ENCODE results near the gene MCM8.

MCM8 gene

DNA sequence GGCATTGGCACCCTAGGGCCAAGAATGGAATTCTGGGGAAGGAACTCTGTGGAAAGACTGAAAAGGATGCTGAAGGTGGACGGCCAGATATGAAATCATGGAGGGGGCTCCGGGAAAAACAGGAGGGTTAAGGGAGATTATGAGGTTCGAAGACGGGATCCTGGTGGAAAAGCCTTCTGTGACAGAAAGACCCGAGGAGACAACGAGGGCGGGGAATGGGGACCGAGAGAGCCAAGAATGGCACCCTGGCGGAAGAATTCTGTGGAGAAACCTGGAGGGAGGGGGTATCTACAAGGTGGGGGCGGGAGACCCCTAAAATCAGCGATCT is 545 bp upstream of the MCM8 start:
- no peak for DNase-seq

DNA sequence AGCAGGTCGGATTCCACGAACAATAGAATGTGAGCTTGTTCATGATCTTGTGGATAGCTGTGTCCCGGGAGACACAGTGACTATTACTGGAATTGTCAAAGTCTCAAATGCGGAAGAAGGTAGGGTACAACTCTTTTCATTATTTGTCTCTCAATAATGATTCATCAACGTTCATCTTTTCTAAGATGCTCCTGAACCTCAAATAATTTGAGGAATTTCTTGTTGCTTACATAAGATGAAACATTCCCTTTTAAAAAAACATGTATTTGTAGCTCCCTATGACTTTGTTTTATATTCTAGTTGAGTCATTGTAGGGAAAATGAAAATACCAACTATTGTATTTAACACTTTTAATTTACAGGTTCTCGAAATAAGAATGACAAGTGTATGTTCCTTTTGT is 17.0 kb downstream of the MCM8 start:
- no peak for DNase-seq

DNA sequence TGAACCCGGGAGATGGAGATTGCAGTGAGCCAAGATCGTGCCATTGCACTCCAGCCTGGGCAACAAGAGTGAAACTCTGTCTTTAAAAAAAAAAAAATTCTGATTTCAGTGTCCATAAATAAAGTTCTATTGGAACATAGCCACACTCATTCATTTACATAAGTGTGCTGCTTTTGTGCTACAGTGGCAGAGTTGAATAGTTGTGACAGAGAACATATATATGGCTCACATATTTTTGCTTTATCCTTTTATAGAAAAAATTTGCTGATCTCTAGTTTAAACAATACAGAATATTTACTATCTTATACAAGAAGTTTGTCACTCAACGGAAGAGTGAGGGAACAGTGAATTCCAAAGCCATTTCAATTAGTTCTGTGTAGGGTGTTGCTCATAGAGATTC is 18.0 kb downstream of the MCM8 start:
- no peak for DNase-seq

DNA sequence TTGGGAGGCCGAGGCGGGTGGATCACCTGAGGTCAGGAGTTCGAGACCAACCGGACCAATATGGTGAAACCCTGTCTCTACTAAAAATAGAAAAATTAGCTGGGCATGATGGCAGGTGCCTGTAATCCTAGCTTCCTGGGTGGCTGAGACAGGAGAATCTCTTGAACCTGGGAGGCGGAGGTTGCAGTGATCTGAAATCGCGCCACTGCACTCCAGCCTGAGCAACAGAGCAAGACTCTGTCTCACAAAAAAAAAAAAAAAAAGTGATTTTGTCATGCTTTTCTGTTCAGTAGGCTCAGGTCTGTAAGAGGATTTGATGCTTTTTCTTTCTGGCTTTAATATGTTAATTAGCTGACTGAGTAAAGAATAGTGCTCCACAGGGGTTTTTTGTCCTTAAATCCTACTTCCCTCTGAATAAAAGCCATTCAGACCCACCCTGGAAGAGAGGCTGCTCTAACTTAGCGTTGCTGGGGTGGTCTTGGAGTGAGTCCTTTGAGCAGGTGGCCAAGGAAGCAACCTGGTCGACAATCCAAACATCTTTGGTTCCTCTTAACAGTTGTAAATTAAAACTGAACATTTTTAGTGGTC is 19.0 kb downstream of the MCM8 start:
- DNase-seq, result no peak

DNA sequence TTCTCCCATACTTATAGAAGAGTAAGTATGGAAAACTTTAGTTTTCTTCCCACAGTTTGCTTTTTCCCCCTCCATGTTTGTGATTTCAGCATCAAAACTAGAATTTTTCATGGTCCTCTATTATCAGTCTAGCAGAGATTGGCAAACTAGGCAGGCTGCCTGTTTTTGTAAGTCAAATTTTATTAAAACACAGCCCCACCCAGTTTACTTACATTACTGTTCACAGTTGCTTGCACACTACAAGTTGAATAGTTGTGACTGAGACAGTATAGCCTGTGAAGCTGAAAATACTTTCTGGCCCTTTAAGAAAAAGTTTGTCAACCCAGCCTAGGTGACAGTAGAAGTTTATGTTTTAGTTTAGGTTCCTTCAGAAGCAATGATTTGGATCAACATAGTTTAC is 19.5 kb downstream of the MCM8 start:
- DNase-seq, result no peak

DNA sequence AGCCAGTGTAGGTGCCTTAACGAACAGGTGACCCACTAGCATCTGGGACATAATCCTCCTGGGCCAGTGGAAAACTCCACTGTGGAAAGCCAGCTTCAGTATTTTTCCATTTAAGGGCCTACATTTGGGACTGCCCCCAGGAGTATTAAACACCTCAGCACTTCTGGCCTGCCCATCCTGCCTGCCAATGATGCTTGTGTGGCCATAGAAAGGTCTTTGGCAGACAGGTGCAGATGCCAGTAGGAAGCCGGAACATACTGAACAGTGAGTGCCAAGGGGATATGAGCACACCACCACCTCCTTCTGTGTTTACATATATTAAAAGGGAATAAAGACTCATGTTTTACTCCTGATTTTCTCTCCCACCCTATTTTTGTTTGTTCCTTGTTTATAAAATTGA is 19.9 kb downstream of the MCM8 start:
- DNase-seq, result no peak

DNA sequence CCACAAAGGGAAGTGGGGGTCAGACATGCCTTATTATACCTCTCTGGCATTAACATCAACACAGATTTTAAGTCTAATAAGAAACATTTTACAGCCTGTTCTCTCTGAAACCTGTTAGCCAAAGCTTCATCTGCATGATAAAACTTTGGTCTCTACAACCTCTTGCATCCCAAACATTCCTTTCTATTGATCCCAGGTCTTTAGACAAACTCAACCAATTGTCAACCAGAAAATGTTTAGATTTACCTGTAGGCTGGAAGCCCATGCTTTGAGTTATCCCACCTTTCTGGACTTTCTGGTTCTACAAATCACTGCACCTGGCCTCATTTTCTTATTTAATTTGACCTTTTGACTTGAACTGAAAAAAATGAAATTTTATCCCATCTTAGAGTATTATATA is 20.8 kb downstream of the MCM8 start:
- DNase-seq, result no peak

DNA sequence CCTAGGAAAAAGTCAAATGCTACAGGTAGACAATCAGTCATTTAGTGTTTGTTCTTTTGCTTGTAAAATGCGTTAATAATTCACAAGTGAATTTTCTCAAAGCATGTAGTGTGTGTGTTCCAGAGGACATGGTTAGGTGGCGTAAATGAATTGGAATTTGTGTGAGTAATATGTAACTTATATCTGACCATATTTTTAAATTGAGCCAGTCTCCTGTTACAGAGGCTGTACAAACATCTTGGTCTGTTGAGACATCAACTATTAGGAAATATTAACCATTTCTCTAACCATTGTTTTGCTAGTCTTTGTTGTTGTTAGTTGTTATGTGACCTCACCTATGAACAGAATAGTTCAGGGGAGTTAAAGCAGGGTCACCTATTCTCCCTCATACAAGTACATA is 22.7 kb downstream of the MCM8 start:
- DNase-seq, result no peak

DNA sequence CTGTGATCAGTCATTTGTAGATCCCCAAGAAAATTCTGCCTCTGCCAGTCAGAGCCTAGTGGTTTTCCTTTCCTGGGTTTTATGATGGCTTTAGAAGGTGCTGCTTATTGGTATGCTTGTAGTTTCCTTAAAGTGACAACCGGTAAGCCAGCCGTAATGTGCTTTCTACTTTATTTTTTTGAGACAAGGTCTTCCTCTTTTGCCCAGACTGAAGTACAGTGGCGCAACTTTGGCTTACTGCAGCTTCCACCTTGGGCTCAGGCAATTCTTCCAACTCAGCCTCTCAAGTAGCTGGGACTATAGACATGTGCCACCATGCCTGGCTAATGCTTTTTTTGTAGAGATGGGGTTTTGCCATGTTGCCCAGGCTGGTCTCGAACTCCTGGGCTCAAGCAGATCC is 23.5 kb downstream of the MCM8 start:
- DNase-seq, result no peak

DNA sequence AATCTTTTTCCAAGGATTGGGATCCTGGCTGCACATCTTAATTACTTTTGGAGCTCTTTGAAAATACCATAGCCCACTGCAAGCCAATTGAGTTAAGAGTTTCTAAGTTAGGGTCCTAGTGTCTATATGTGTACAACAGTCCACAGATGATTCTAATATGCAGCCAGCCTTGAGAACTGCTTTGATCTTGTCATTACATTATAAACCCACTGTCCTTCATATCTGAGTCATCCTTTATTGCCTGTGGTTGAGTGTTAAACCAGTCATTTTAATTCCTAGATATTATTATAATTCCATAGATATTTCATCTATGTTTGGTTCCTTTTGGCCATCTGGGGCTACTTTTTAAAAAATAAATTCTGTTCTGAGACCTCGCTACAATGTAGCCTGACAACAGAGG is 24.1 kb downstream of the MCM8 start:
- no peak for DNase-seq

DNA sequence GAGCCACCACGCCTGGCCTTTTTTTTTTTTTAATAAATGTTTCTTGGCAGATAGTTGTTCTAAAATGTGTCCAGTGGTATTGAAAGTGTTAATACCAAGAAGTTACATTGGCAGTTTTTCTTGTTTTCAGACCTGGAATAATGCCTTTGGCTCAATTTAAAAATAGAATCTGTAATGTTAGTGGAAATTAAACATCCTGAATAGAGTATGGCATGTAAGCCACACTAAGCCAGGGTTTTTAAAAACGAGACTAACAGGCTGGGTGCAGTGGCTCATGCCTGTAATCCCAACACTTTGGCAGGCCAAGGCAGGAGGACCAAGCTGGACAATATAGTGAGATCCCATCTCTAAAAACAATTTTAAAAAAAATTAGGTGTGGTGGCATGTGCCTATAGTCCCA is 25.3 kb downstream of the MCM8 start:
- no peak for DNase-seq

DNA sequence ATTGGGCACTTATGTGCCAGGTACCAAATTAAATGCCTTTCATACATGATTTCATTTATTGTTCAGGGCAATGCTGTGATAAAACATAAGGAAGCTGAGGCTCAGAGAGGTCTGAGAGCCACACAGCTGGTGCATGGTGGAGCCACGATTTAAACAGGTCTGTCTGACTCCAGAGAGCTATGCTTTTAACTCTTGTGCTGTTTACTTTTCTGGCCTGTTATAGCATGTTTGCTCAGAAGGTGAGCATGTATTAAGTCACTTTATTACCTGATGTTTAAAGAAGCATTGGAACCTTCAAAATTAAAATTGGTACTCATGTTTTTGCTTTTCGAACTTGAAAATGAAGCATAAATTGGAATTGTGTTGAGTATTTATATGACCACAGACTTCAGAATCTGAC is 26.8 kb downstream of the MCM8 start:
- DNase-seq, result no peak

DNA sequence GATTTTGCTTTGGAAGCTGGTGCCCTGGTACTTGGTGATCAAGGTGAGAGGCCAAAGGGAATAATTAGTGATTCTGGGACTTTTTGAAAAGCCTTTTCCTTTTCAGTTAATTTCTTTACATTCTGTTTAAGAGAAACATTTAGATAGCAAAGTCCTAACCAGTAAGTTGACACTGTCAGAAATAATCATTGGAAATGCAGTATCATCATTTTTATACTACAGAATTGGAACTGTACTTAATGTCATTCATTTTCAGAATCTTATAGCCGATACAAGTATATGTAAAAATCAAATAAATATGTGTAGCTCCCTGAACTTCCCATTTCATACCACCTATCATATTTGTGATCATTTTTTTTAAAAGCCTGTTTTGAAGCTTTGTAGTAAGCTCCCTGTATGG is 27.5 kb downstream of the MCM8 start:
- DNase-seq, result no peak

DNA sequence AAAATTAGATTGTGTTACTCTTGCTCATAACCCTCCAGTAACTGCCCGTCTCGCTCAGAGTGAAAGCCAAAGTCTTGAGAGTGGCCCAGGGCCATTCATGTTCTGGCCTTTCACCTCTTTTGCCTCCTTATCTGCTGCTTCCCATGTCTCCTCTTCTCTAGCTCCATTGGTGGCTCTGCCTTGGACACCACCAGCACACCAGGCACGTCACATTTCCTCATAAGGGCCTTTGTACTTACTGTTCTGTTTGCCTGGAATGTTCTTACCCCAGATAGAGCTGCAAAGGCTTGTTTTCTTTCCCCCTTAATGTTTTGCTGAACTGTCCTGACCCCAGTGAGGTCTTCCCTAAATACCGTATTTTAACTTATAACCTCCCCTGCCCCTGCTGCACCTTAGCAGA is 29.3 kb downstream of the MCM8 start:
- no peak for DNase-seq

DNA sequence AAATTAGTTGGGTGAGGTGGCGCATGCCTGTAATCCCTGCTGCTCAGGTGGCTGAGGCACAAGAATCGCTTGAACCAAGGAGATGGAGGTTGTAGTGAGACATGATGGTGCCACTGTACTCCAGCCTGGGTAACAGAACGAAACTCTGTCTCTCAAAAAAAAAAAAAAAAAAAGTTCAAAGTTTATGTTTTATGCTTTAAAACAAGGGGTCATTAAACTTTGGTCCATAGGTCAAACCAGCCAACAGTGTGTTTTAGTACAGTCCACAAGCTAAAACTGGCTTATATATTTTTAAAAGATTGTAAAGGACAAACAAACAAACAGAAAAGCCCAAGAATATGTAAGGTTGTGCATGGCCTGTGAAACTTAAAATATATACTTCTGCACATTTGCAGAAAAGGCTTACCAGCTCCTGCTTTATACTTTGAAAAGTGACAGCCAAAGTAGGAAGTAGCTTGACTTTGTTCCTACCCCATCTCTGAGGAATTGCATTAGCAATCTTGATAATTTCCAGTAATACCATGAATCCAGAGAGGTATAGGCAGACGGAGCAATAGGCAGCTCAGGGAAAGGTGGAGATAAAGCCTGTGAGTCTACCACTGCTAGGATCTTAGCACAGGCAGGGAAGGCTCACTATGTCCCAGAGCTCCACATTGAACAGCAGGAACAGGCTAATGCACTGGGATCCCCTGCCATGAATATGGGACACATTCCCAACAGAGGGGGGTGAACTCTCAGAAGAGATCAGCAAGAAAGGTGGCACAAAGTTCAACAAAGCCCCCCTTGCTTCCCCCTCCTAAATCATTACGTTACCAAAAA is 30.5 kb downstream of the MCM8 start:
- no peak for DNase-seq

DNA sequence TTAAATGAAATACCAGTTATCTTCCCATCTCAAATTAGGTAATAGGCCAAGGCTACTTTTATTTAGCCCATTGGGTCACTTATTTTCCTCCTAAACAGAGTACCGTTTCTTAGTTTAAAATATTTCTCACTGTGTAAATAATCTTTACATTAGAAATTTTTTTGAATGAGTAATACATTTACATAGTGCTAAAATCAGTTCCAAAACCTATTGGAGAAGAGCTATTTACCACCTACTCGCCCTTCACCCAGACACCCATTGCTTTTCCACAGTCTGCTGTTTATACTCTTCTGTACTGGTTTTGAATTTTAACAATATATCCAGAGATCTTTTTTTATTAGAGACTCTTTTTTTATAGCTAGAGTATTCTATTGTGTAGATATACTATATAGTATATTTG is 36.9 kb downstream of the MCM8 start:
- no peak for DNase-seq

DNA sequence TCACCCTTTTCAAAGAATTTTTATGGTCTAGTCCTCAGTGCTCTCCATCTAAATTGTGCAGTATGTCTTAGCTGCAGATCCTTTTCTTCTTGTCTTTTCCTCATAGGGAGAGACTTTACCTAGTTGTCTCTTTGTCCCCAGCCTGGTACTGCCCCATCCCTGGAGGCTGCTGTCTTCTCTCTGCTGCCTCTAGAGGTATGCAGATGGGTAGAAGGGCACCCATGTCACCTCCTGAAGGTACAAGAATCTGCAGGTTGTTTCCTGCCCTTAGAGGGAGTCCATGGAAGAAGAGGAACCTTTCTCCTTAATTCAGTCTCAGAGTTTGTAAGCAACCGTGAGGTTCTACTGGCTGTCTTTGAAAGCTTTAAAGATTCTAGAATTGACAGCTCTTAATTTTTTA is 39.1 kb downstream of the MCM8 start:
- no peak for DNase-seq

DNA sequence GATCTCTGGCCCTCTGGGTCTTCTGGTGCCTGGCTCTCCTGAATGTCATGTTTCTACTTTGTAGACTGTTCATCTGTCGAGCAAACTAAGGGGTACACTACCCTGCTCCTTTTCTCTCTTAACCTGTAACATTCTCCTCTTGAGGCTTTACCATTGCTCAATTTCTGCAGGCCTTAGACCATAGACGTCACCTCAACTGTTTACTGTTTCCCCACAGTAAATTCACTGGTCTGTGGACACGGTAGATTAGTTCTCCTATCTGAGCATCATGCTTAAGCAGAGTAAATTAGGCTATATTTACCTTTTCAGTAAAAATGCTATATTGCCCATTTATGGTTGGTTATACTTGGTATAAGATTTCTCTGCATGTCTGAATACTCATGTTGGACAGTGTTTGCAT is 40.5 kb downstream of the MCM8 start:
- DNase-seq, result no peak

DNA sequence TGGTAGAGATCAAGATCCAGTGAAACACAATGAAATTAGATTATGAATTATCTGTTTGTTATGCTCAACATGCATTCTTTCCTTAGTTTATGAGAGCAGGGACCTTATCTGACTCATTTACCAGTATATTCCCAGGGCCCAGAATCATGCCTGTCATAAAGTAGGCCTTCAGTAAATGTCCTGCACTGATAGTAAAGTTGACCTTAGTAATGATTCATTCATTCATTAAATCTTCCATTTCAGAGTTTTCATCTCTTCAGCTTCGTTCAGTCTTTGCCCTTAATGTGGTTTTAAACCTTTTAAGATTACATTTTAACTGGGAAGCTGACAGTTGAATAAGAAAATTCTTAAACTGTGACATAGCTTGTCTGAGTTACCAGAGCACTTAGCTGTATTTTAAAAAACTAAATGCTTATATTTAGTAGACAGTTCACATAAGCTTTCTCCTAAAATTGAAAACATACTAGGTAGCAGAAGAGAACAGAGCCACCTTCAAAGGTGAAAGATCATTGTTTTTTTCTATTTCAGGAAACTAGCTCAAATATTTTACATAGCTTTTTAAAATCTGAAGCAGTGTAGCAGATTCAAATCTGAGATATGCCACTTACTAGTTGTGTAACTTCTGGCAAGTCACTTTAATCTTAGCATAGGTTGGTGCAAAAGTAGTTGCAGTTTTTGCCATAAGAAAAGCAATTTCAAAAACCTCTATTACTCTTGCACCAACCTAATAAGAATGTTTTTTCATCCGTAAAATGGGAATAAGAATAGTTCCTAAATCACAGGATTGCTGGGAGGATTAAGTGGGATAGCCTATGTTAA is 41.4 kb downstream of the MCM8 start:
- DNase-seq, result no peak

DNA sequence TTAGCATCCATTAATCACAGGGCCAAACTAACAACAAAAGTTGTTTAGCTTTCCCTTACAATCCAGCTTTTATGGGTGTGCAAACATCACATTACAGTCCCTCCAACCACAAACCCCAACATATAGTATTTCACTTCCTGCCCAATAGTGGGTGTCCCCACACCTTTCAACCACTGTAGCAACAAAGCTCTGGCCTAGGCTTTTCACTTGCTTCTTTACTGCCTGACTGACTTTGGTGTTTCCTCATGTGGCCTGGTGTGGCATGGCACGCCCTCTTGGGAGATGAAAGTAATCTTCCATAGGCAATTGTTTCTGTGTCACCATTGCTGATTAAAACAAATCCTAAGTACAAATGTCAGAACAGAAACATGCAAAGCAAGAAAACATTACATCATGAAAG is 46.3 kb downstream of the MCM8 start:
- peak; percentile 52 to 74 for DNase-seq

DNA sequence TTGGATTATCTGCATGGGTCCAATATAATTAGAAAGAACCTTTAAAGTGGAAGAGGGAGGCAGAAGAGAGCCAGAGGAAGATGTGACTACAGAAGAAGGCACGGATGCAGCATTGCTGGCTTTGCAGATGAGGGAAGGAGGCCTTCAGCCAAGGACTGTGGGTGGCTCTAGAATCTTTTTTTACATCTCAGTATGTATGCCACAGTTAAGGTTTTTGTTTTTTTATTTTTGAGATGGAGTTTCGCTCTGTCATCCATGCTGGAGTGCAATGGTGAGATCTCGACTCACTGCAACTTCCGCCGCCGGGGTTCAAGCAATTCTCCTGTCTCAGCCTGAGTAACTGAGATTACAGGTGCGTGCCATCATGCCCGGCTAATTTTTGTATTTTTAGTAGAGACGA is 49.3 kb downstream of the MCM8 start:
- no peak for DNase-seq

DNA sequence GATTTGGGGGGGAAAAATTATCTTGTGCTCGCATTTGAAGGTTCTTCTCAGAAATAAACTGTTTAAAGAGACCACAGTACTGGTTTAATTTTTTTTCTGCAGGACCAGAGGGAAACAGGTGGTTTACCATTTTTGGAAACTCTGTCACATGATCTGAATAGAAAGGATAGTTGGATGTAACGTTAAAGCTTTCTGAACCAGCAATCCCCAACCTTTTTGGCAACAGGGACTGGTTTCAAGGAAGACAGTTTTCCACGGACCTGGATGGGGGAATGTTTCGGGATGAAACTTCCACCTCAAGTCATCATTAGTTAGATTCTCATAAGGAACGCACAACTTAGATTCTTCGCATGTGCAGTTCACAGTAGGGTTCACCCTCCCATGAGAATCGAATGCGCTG is 50.4 kb downstream of the MCM8 start:
- no peak for DNase-seq

DNA sequence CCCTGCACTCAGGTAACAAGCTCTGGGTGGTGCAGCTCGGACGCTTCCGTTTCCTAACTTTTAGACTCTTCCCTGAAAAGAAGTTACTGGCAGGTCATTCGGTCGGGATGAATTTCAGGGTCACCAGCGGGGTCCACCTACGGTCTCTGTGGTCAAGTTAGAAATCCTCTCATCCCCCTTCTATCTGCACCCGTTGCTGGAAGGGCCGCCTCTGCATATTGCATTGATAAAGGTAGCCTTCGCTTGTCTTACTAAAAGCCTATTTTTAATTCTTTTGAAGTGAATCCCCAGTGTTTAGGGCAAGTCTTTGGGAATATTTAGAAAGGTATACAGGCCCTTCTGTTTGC is 56.1 kb downstream of the MCM8 start:
- no peak for DNase-seq

DNA sequence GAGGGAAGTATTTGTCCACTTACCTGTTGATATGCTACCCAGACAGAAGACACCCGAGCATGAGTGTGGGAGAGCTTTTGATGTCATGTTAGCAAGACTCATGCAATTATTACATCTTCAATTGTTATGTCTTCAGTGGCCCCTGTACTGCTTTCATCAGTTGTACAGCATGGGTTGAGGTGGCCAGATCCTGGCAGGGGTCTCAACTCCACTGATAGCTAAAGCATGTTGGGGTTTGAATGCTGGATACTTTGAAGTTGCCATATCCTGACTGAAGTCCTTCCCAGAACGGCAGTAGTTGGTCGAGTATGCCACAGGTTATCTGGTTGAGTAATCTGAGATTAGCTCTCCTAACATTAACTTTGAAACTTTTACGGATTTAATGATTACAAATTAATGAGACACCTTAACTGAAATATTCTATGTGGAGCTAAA is 56.7 kb downstream of the MCM8 start:
- DNase-seq, result no peak
